Activated naive CD8-positive, alpha-beta T cell treated with anti-CD3 and anti-CD28 coated beads, Interleukin-2, amount 10 ng/mL, durations not matched to agents 7 days and 5 days (primary cell): ENCODE results near the gene TNIK. TPM values are rescaled to one million over a fixed set of nuclear protein-coding genes. Genes with fewer than 3 reads are reported as not detected.
"Not testable (repeated sequence)": the region's sequence is repeated elsewhere in the genome, so short reads cannot be mapped to it uniquely, and the experiment has no call there.

Experiments used
- ATAC-seq: fragments of 150-1000 bp; cut with Tn5 transposase; one replicate; pipeline ENCODE4 v1.10.0; 2021; ENCODE audit warnings: low read depth, moderate library complexity
- POLR2A ChIA-PET: fragments of 350-600 bp; sonication (Branson Sonifier 250); formaldehyde crosslinking; loops from one replicate; lab custom pipeline; 2021; ENCODE audit warnings: antibody characterized with exemption; lab: Charles Lee
- DNase-seq: peaks from one replicate; pipeline ENCODE4 v3.0.0; 2021
- H3K27ac Mint-ChIP-seq: one replicate; pipeline ENCODE4 v1.8.0; 2022; ENCODE audit warnings: mild to moderate bottlenecking, mixed read lengths
- H3K27me3 Mint-ChIP-seq: one replicate; pipeline ENCODE4 v1.8.0; 2022; ENCODE audit warnings: mild to moderate bottlenecking, moderate library complexity, mixed read lengths
- H3K36me3 Mint-ChIP-seq: one replicate; pipeline ENCODE4 v1.8.0; 2021; ENCODE audit warnings: mild to moderate bottlenecking, mixed read lengths
- H3K4me1 Mint-ChIP-seq: one replicate; pipeline ENCODE4 v1.8.0; 2021; ENCODE audit warnings: mixed read lengths
- H3K4me3 Mint-ChIP-seq: one replicate; pipeline ENCODE4 v1.8.0; 2022; ENCODE audit warnings: mild to moderate bottlenecking, moderate library complexity, mixed read lengths
- H3K9me3 Mint-ChIP-seq: one replicate; pipeline ENCODE4 v1.8.0; 2021; ENCODE audit warnings: mixed read lengths
- total RNA-seq, 2 experiments: library from RNA; stranded (reverse); gene quantifications; one replicate each; pipeline ENCODE4 v1.2.3, GENCODE V29; 2021

TNIK gene
- total RNA-seq, 2 experiments from 2014 or later = 47.6 to 52.7 TPM

GRCh38 chr3:171315101-171315500, 145.1 kb downstream of the TNIK start:
- no peaks in the 10 kb centered on the region for H3K9me3 Mint-ChIP-seq
- no peak overlapping the region for H3K27ac Mint-ChIP-seq
- no peak for ATAC-seq

GRCh38 chr3:171314341-171314740, 145.9 kb downstream of the TNIK start:
- Mint-ChIP-seq H3K4me3 (no peak overlapping the region), H3K36me3 (peaks cover 8% of the 10 kb centered on the region), H3K4me1 (peaks cover 18% of the 10 kb centered on the region), H3K9me3 (no peaks in the 10 kb centered on the region), H3K27me3 (no peaks in the 10 kb centered on the region), H3K27ac (no peak overlapping the region)
- no peak for ATAC-seq
- DNase-seq = no peak
- POLR2A ChIA-PET = no interaction called here

More at GRCh38 chr3:171315101-171315500, 145.1 kb downstream of the TNIK start:
- DNase-seq = no peak
- no peaks in the 10 kb centered on the region for H3K27me3 Mint-ChIP-seq
- no peak overlapping the region for H3K4me3 Mint-ChIP-seq
- peaks cover 16% of the 10 kb centered on the region for H3K4me1 Mint-ChIP-seq
- peaks cover 8% of the 10 kb centered on the region for H3K36me3 Mint-ChIP-seq
- POLR2A ChIA-PET = no interaction called here

- POLR2A ChIA-PET = no interaction called here
Measured at GRCh38 chr3:171313702-171314101, 146.5 kb downstream of the TNIK start.

GRCh38 chr3:171312741-171313140, 147.5 kb downstream of the TNIK start:
- Mint-ChIP-seq H3K9me3 (no peaks in the 10 kb centered on the region), H3K27me3 (no peaks in the 10 kb centered on the region), H3K36me3 (peaks cover 8% of the 10 kb centered on the region), H3K27ac (no peak overlapping the region), H3K4me1 (peaks cover 21% of the 10 kb centered on the region), H3K4me3 (no peak overlapping the region)
- DNase-seq (no peak), ATAC-seq (no peak)
- POLR2A ChIA-PET = no interaction called here

More at GRCh38 chr3:171313702-171314101, 146.5 kb downstream of the TNIK start:
- Mint-ChIP-seq H3K27ac (no peak overlapping the region), H3K4me3 (no peak overlapping the region), H3K4me1 (peaks cover 21% of the 10 kb centered on the region), H3K27me3 (no peaks in the 10 kb centered on the region), H3K36me3 (peaks cover 8% of the 10 kb centered on the region), H3K9me3 (no peaks in the 10 kb centered on the region)
- ATAC-seq (no peak), DNase-seq (no peak)

GRCh38 chr3:171311784-171312183, 148.4 kb downstream of the TNIK start:
- peaks cover 8% of the 10 kb centered on the region for H3K36me3 Mint-ChIP-seq
- no peak overlapping the region for H3K27ac Mint-ChIP-seq
- H3K4me3 Mint-ChIP-seq = peak overlapping the region; percentile 36
- H3K9me3 Mint-ChIP-seq = no peaks in the 10 kb centered on the region
- ATAC-seq (no peak), DNase-seq (no peak)
- no peaks in the 10 kb centered on the region for H3K27me3 Mint-ChIP-seq
- H3K4me1 Mint-ChIP-seq = peaks cover 21% of the 10 kb centered on the region
- POLR2A ChIA-PET = interaction anchor here (0.6 kb wide), 3 partner anchors 86 to 104 kb away, joined by 3 to 6 read pairs (median 4); no protein-coding TSS in a partner anchor

GRCh38 chr3:171309906-171310359, 150.3 kb downstream of the TNIK start:
- no peak for ATAC-seq
- DNase-seq = no peak
- no peak overlapping the region for H3K27ac Mint-ChIP-seq
- peaks cover 21% of the 10 kb centered on the region for H3K4me1 Mint-ChIP-seq
- POLR2A ChIA-PET = no interaction called here
- H3K4me3 Mint-ChIP-seq = no peak overlapping the region
- H3K9me3 Mint-ChIP-seq = no peaks in the 10 kb centered on the region
- H3K27me3 Mint-ChIP-seq = no peaks in the 10 kb centered on the region
- peaks cover 10% of the 10 kb centered on the region for H3K36me3 Mint-ChIP-seq

- POLR2A ChIA-PET = no interaction called here
- H3K4me1 Mint-ChIP-seq = peaks cover 22% of the 10 kb centered on the region
- ATAC-seq (no peak), DNase-seq (no peak)
- H3K36me3 Mint-ChIP-seq = peaks cover 16% of the 10 kb centered on the region
- no peaks in the 10 kb centered on the region for H3K27me3 Mint-ChIP-seq
- H3K9me3 Mint-ChIP-seq = peaks cover 4% of the 10 kb centered on the region
- H3K4me3 Mint-ChIP-seq = no peak overlapping the region
- no peak overlapping the region for H3K27ac Mint-ChIP-seq
Measured at GRCh38 chr3:171307988-171308387, 152.2 kb downstream of the TNIK start.

- POLR2A ChIA-PET = no interaction called here
- Mint-ChIP-seq H3K27ac (no peak overlapping the region), H3K4me1 (peaks cover 18% of the 10 kb centered on the region), H3K9me3 (peaks cover 4% of the 10 kb centered on the region), H3K4me3 (no peak overlapping the region), H3K27me3 (no peaks in the 10 kb centered on the region), H3K36me3 (peaks cover 13% of the 10 kb centered on the region)
- ATAC-seq (no peak), DNase-seq (no peak)
Measured at GRCh38 chr3:171307046-171307585, 153.1 kb downstream of the TNIK start.

GRCh38 chr3:171306631-171307030, 153.6 kb downstream of the TNIK start:
- H3K27ac Mint-ChIP-seq = no peak overlapping the region
- H3K9me3 Mint-ChIP-seq = peaks cover 5% of the 10 kb centered on the region
- no peaks in the 10 kb centered on the region for H3K27me3 Mint-ChIP-seq
- H3K36me3 Mint-ChIP-seq = peaks cover 14% of the 10 kb centered on the region
- H3K4me1 Mint-ChIP-seq = peaks cover 15% of the 10 kb centered on the region
- H3K4me3 Mint-ChIP-seq = no peak overlapping the region
- no peak for DNase-seq
- POLR2A ChIA-PET = no interaction called here
- no peak for ATAC-seq

- ATAC-seq, DNase-seq, H3K9me3 Mint-ChIP-seq, POLR2A ChIA-PET, H3K27ac Mint-ChIP-seq, H3K4me3 Mint-ChIP-seq, H3K27me3 Mint-ChIP-seq: not testable (repeated sequence)
- H3K36me3 Mint-ChIP-seq = peaks cover 18% of the 10 kb centered on the region
- H3K4me1 Mint-ChIP-seq = peaks cover 12% of the 10 kb centered on the region
Measured at GRCh38 chr3:171305823-171306222, 154.4 kb downstream of the TNIK start.

GRCh38 chr3:171304498-171304897, 155.7 kb downstream of the TNIK start:
- H3K9me3 Mint-ChIP-seq, DNase-seq, H3K27me3 Mint-ChIP-seq, H3K4me3 Mint-ChIP-seq, H3K27ac Mint-ChIP-seq, H3K4me1 Mint-ChIP-seq, ATAC-seq, POLR2A ChIA-PET: not testable (repeated sequence)
- H3K36me3 Mint-ChIP-seq = peaks cover 28% of the 10 kb centered on the region

- DNase-seq, H3K27ac Mint-ChIP-seq, H3K4me1 Mint-ChIP-seq, POLR2A ChIA-PET, H3K9me3 Mint-ChIP-seq, ATAC-seq, H3K4me3 Mint-ChIP-seq, H3K27me3 Mint-ChIP-seq: not testable (repeated sequence)
- H3K36me3 Mint-ChIP-seq = peaks cover 33% of the 10 kb centered on the region
Measured at GRCh38 chr3:171304017-171304416, 156.2 kb downstream of the TNIK start.

- no peak for ATAC-seq
- POLR2A ChIA-PET = no interaction called here
- peaks cover 7% of the 10 kb centered on the region for H3K9me3 Mint-ChIP-seq
- no peak overlapping the region for H3K4me3 Mint-ChIP-seq
- no peak overlapping the region for H3K27ac Mint-ChIP-seq
- H3K36me3 Mint-ChIP-seq = peaks cover 34% of the 10 kb centered on the region
- DNase-seq = no peak
- H3K4me1 Mint-ChIP-seq = peaks cover 9% of the 10 kb centered on the region
- no peaks in the 10 kb centered on the region for H3K27me3 Mint-ChIP-seq
Measured at GRCh38 chr3:171301998-171302397, 158.2 kb downstream of the TNIK start.

GRCh38 chr3:171301002-171301401, 159.2 kb downstream of the TNIK start:
- Mint-ChIP-seq H3K27ac (no peak overlapping the region), H3K36me3 (peaks cover 33% of the 10 kb centered on the region), H3K27me3 (no peaks in the 10 kb centered on the region), H3K4me3 (no peak overlapping the region), H3K9me3 (peaks cover 7% of the 10 kb centered on the region), H3K4me1 (peaks cover 9% of the 10 kb centered on the region)
- POLR2A ChIA-PET = no interaction called here
- ATAC-seq = no peak
- DNase-seq = no peak
